ENCODE data around the gene API5.

API5 gene

GRCh38 chr11:43360361-43361032 lies 48.7 kb downstream of the API5 start:
- no peak for TF ChIP-seq ZNF565 (CRISPR knock-in tag; conservative IDR thresholded peaks at IDR 0.05; ENCODE audit: low read depth)
- TF ChIP-seq CSRNP3 (CRISPR knock-in tag; IDR thresholded peaks at IDR 0.05), result no peak
- no peak for TF ChIP-seq PATZ1 (CRISPR knock-in tag; IDR thresholded peaks at IDR 0.05; ENCODE audit: borderline replicate concordance)
- TF ChIP-seq PPARA (CRISPR knock-in tag; IDR thresholded peaks at IDR 0.05; ENCODE audit: borderline replicate concordance), result no peak
- no peak for TF ChIP-seq RARB (CRISPR knock-in tag; IDR thresholded peaks at IDR 0.05)
- TF ChIP-seq BACH2 (CRISPR knock-in tag; IDR thresholded peaks at IDR 0.05; ENCODE audit: borderline replicate concordance), result no peak
- TF ChIP-seq OSR1 (CRISPR knock-in tag; IDR thresholded peaks at IDR 0.05), result no peak
- no peak for ATAC-seq

- TF ChIP-seq ZFP30 (CRISPR knock-in tag; IDR thresholded peaks at IDR 0.05), result no peak
- no peak for TF ChIP-seq BACH2 (CRISPR knock-in tag; IDR thresholded peaks at IDR 0.05; ENCODE audit: borderline replicate concordance)
- TF ChIP-seq POU6F1 (CRISPR knock-in tag; IDR thresholded peaks at IDR 0.05; ENCODE audit: borderline replicate concordance, low read depth), result no peak
- no peak for TF ChIP-seq TSHZ2 (CRISPR knock-in tag; IDR thresholded peaks at IDR 0.05)
- no peak for TF ChIP-seq ESRRG (CRISPR knock-in tag; IDR thresholded peaks at IDR 0.05)
- no peak for TF ChIP-seq GLIS3 (CRISPR knock-in tag; IDR thresholded peaks at IDR 0.05)
- TF ChIP-seq ZFP3 (CRISPR knock-in tag; IDR thresholded peaks at IDR 0.05), result no peak
- TF ChIP-seq ARNTL (CRISPR knock-in tag; IDR thresholded peaks at IDR 0.05; ENCODE audit: borderline replicate concordance, low read depth), result no peak
- no peak for TF ChIP-seq OSR1 (CRISPR knock-in tag; IDR thresholded peaks at IDR 0.05)
- no peak for TF ChIP-seq RARB (CRISPR knock-in tag; IDR thresholded peaks at IDR 0.05)
- TF ChIP-seq TCF4 (CRISPR knock-in tag; IDR thresholded peaks at IDR 0.05; ENCODE audit: borderline replicate concordance), result no peak
- TF ChIP-seq CSDC2 (CRISPR knock-in tag; IDR thresholded peaks at IDR 0.05), result no peak
- no peak for TF ChIP-seq ZNF70 (CRISPR knock-in tag; IDR thresholded peaks at IDR 0.05)
- no peak for TF ChIP-seq CREB5 (CRISPR knock-in tag; IDR thresholded peaks at IDR 0.05; ENCODE audit: low read depth)
- ATAC-seq, result no peak
Observed at GRCh38 chr11:43366677-43367076, 54.9 kb downstream of the API5 start.

- no peak for ATAC-seq
- no peak for TF ChIP-seq PATZ1 (CRISPR knock-in tag; IDR thresholded peaks at IDR 0.05; ENCODE audit: borderline replicate concordance)
- TF ChIP-seq ESRRG (CRISPR knock-in tag; IDR thresholded peaks at IDR 0.05), result no peak
- no peak for TF ChIP-seq RARB (CRISPR knock-in tag; IDR thresholded peaks at IDR 0.05)
- TF ChIP-seq OSR1 (CRISPR knock-in tag; IDR thresholded peaks at IDR 0.05), result no peak
Observed at GRCh38 chr11:43367382-43368178, 55.8 kb downstream of the API5 start.
